SK-N-SH (cell line): ENCODE measurements around the gene CYP4F11. TPM values are rescaled to one million over a fixed set of nuclear protein-coding genes. Genes with fewer than 3 reads are reported as not detected.

ENCODE experiments used
- CTCF ChIA-PET: fragments of 300-600, 350-600 bp; formaldehyde crosslinking; extraction: SDS; loops from one replicate; lab custom pipeline; 2021; lab: Yijun Ruan, JAX
- POLR2A ChIA-PET: fragments of 350-600 bp; sonication (Branson Sonifier 250); formaldehyde crosslinking; extraction: SDS; loops from one replicate; lab custom pipeline; 2020; ENCODE audit warnings: antibody characterized with exemption, inconsistent platforms; lab: Yijun Ruan, JAX
- DNase-seq: peaks from one replicate; pipeline ENCODE4 v3.0.0; 2012
- H2AFZ ChIP-seq: fragments of 200-600 bp; sonication (generic); 2 replicates; pipeline ENCODE4 v1.8.1; 2016; ENCODE audit warnings: antibody characterized with exemption, mild to moderate bottlenecking, low read depth
- H3F3A ChIP-seq: fragments of 200-600 bp; sonication (generic); replicated peaks from 2 replicates; pipeline ENCODE3; 2016; ENCODE audit warnings: antibody characterized with exemption, mild to moderate bottlenecking; ENCODE audit not compliant: insufficient read depth
- H3K27ac ChIP-seq, 2 experiments: fragments of 200-500 bp in 1 of 2; fragments of 200-600 bp in 1 of 2; sonication (Bioruptor generic) in 1 of 2; sonication (generic), shearing (Covaris generic) in 1 of 2; 2 replicates each; pipeline versions ENCODE4 v1.5.1 to v1.6.1; 2014 to 2016; ENCODE audit warnings: low read depth in 2 of 2, inconsistent platforms in 1 of 2, low read length in 1 of 2, mild to moderate bottlenecking in 1 of 2, mixed read lengths in 1 of 2
- H3K27me3 ChIP-seq: fragments of 200-600 bp; sonication (generic), shearing (Covaris generic); 2 replicates; pipeline ENCODE4 v1.6.1; 2016; ENCODE audit warnings: mixed run types; ENCODE audit not compliant: insufficient read depth
- H3K36me3 ChIP-seq, 2 experiments: fragments of 200-500 bp in 1 of 2; fragments of 200-600 bp in 1 of 2; sonication (Bioruptor generic) in 1 of 2; sonication (generic) in 1 of 2; replicated peaks in 1 of 2; 2 replicates each; pipeline versions ENCODE3 to v1.5.1; 2014 to 2016; ENCODE audit warnings: low read length in 1 of 2, mild to moderate bottlenecking in 1 of 2; ENCODE audit not compliant: insufficient read depth in 2 of 2, control insufficient read depth in 1 of 2
- H3K4me1 ChIP-seq, 2 experiments: fragments of 200-500 bp in 1 of 2; fragments of 200-600 bp in 1 of 2; sonication (Bioruptor generic) in 1 of 2; sonication (generic), shearing (Covaris generic) in 1 of 2; 2 replicates each; pipeline versions ENCODE4 v1.5.1 to v1.6.1; 2014 to 2016; ENCODE audit warnings: low read depth in 1 of 2, low read length in 1 of 2, mixed run types in 1 of 2; ENCODE audit not compliant: insufficient read depth in 2 of 2, control insufficient read depth in 1 of 2
- H3K4me2 ChIP-seq: fragments of 200-600 bp; sonication (generic), shearing (Covaris generic); 2 replicates; pipeline ENCODE4 v1.6.1; 2017; ENCODE audit warnings: mixed run types
- H3K4me3 ChIP-seq, 2 experiments: fragments of 200-500 bp in 1 of 2; fragments of 200-600 bp in 1 of 2; sonication (Bioruptor generic) in 1 of 2; sonication (generic), shearing (Covaris generic) in 1 of 2; 2 replicates each; pipeline versions ENCODE4 v1.5.1 to v1.8.1; 2014 to 2016; ENCODE audit warnings: low read depth in 2 of 2, inconsistent platforms in 1 of 2, low read length in 1 of 2, mild to moderate bottlenecking in 1 of 2, mixed read lengths in 1 of 2, moderate library complexity in 1 of 2
- H3K79me2 ChIP-seq: fragments of 200-600 bp; sonication (generic); 2 replicates; pipeline ENCODE4 v1.8.1; 2017; ENCODE audit warnings: mild to moderate bottlenecking; ENCODE audit not compliant: insufficient read depth
- H3K9ac ChIP-seq: fragments of 200-600 bp; sonication (generic); 2 replicates; pipeline ENCODE4 v1.6.1; 2017; ENCODE audit warnings: mixed run types
- H3K9me2 ChIP-seq: fragments of 200-600 bp; sonication (generic); 2 replicates; pipeline ENCODE4 v1.6.1; 2017; ENCODE audit warnings: mixed run types
- H3K9me3 ChIP-seq: fragments of 200-600 bp; sonication (generic); 2 replicates; pipeline ENCODE4 v1.6.1; 2017; ENCODE audit warnings: mixed run types, mild to moderate bottlenecking, moderate library complexity
- H4K20me1 ChIP-seq: fragments of 200-600 bp; sonication (generic); 2 replicates; pipeline ENCODE4 v1.6.1; 2017; ENCODE audit warnings: mild to moderate bottlenecking, mixed run types; ENCODE audit not compliant: insufficient read depth
- FOXJ3 ChIP-seq: sonication (generic); formaldehyde crosslinking; IDR thresholded peaks from 2 replicates; pipeline ENCODE4 v1.5.1; 2020; ENCODE audit warnings: mild to moderate bottlenecking, missing genetic modification reagents
- FOXM1 ChIP-seq: IDR thresholded peaks from 2 replicates; pipeline ENCODE4 v1.4.0; 2012; ENCODE audit warnings: low read depth, mild to moderate bottlenecking
- GABPA ChIP-seq: IDR thresholded peaks from 2 replicates; pipeline ENCODE4 v1.4.0; 2012; ENCODE audit warnings: low read depth, mild to moderate bottlenecking
- JUND ChIP-seq: IDR thresholded peaks from 2 replicates; pipeline ENCODE4 v1.4.0; 2012
- MEF2A ChIP-seq: IDR thresholded peaks from 2 replicates; pipeline ENCODE4 v1.4.0; 2012; ENCODE audit warnings: low read depth, borderline replicate concordance
- NFIC ChIP-seq: IDR thresholded peaks from 2 replicates; pipeline ENCODE4 v1.4.0; 2012; ENCODE audit warnings: borderline replicate concordance
- NRF1 ChIP-seq: IDR thresholded peaks from 2 replicates; pipeline ENCODE4 v1.6.1; 2012; ENCODE audit warnings: low read depth, mild to moderate bottlenecking, low read length
- RAD21 ChIP-seq: IDR thresholded peaks from 2 replicates; pipeline ENCODE4 v1.6.1; 2012; ENCODE audit warnings: mild to moderate bottlenecking, low read length
- RFX5 ChIP-seq: IDR thresholded peaks from 2 replicates; pipeline ENCODE4 v1.6.1; 2012; ENCODE audit warnings: mild to moderate bottlenecking, improper control_type of control experiment, low read length
- RXRA ChIP-seq: IDR thresholded peaks from 2 replicates; pipeline ENCODE4 v1.4.0; 2012; ENCODE audit warnings: low read depth, mild to moderate bottlenecking, borderline replicate concordance
- SIN3A ChIP-seq: IDR thresholded peaks from 2 replicates; pipeline ENCODE4 v1.6.1; 2012; ENCODE audit warnings: low read depth, mild to moderate bottlenecking, low read length, moderate library complexity, borderline replicate concordance
- SMC3 ChIP-seq: IDR thresholded peaks from 2 replicates; pipeline ENCODE4 v1.6.1; 2012; ENCODE audit warnings: low read depth, low read length, improper control_type of control experiment
- TCF12 ChIP-seq: IDR thresholded peaks from 2 replicates; pipeline ENCODE4 v1.4.0; 2012
- TEAD4 ChIP-seq: IDR thresholded peaks from 2 replicates; pipeline ENCODE4 v1.4.0; 2012; ENCODE audit warnings: mild to moderate bottlenecking, borderline replicate concordance; ENCODE audit not compliant: insufficient read depth
- WGBS: methylation state at CpG from one replicate; pipeline ENCODE4 v1.1.6; 2017; ENCODE audit warnings: low lambda C conversion rate; 5-methylcytosine and 5-hydroxymethylcytosine counted together
- polyA plus RNA-seq, 3 experiments: library from polyadenylated mRNA; depleted of rRNA; stranded (reverse); fragments of >200 nt; gene quantifications; 2 replicates each; pipeline ENCODE4 v1.2.3, GENCODE V29; 2012
- TF ChIP-seq, protein P1 (sequence below): IDR thresholded peaks from 2 replicates; pipeline ENCODE4 v1.4.0; 2012; ENCODE audit warnings: low read depth, borderline replicate concordance
- TF ChIP-seq, protein P2 (sequence below): IDR thresholded peaks from 2 replicates; pipeline ENCODE4; 2012
- TF ChIP-seq, protein P3 (sequence below): IDR thresholded peaks from 2 replicates; pipeline ENCODE4 v1.6.1; 2012; ENCODE audit warnings: mild to moderate bottlenecking, low read depth, low read length, moderate library complexity

CYP4F11 gene
- polyA plus RNA-seq, 1 of the 3 experiments (the other 2 are of a cell fraction): 0.23 TPM

DNA sequence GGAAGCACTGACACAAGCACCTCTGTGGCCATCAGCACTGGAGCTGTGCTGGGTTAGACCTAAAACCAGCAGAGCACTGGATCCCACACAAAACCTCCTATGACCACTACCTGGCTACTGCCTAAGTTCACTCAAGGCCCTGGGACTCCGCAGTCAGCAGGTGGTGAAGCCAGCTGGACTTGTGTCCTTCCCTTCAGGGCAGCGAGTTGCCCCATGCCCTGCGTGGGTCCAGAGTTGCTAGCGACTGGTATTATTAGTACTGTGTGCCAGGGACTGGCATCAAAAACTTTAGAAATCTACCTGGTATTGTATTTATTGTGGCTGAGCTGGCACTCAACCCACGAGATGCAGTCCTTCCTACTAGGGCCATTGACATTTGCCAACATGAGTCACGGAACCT, 20.5 kb upstream of the CYP4F11 start:
- Histone ChIP-seq H3K27ac (no peak overlapping the region), H4K20me1 (no peaks in the 10 kb centered on the region), H3K9me2 (no peaks in the 10 kb centered on the region; the same call in 1 of the 2 replicates)
- DNase-seq: no peak
- no peak for TF ChIP-seq NFIC
- no peak for TF ChIP-seq SIN3A
- TF ChIP-seq, protein P1, sequence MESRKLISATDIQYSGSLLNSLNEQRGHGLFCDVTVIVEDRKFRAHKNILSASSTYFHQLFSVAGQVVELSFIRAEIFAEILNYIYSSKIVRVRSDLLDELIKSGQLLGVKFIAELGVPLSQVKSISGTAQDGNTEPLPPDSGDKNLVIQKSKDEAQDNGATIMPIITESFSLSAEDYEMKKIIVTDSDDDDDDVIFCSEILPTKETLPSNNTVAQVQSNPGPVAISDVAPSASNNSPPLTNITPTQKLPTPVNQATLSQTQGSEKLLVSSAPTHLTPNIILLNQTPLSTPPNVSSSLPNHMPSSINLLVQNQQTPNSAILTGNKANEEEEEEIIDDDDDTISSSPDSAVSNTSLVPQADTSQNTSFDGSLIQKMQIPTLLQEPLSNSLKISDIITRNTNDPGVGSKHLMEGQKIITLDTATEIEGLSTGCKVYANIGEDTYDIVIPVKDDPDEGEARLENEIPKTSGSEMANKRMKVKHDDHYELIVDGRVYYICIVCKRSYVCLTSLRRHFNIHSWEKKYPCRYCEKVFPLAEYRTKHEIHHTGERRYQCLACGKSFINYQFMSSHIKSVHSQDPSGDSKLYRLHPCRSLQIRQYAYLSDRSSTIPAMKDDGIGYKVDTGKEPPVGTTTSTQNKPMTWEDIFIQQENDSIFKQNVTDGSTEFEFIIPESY: no peak
- TF ChIP-seq, protein P2, sequence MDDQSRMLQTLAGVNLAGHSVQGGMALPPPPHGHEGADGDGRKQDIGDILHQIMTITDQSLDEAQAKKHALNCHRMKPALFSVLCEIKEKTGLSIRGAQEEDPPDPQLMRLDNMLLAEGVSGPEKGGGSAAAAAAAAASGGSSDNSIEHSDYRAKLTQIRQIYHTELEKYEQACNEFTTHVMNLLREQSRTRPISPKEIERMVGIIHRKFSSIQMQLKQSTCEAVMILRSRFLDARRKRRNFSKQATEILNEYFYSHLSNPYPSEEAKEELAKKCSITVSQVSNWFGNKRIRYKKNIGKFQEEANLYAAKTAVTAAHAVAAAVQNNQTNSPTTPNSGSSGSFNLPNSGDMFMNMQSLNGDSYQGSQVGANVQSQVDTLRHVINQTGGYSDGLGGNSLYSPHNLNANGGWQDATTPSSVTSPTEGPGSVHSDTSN: no peak
- TF ChIP-seq JUND: no peak
- TF ChIP-seq, protein P3, sequence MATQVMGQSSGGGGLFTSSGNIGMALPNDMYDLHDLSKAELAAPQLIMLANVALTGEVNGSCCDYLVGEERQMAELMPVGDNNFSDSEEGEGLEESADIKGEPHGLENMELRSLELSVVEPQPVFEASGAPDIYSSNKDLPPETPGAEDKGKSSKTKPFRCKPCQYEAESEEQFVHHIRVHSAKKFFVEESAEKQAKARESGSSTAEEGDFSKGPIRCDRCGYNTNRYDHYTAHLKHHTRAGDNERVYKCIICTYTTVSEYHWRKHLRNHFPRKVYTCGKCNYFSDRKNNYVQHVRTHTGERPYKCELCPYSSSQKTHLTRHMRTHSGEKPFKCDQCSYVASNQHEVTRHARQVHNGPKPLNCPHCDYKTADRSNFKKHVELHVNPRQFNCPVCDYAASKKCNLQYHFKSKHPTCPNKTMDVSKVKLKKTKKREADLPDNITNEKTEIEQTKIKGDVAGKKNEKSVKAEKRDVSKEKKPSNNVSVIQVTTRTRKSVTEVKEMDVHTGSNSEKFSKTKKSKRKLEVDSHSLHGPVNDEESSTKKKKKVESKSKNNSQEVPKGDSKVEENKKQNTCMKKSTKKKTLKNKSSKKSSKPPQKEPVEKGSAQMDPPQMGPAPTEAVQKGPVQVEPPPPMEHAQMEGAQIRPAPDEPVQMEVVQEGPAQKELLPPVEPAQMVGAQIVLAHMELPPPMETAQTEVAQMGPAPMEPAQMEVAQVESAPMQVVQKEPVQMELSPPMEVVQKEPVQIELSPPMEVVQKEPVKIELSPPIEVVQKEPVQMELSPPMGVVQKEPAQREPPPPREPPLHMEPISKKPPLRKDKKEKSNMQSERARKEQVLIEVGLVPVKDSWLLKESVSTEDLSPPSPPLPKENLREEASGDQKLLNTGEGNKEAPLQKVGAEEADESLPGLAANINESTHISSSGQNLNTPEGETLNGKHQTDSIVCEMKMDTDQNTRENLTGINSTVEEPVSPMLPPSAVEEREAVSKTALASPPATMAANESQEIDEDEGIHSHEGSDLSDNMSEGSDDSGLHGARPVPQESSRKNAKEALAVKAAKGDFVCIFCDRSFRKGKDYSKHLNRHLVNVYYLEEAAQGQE: no peak
- no peak for TF ChIP-seq TEAD4
- TF ChIP-seq RAD21: no peak
- no peak for TF ChIP-seq FOXM1
- TF ChIP-seq MEF2A: no peak
- TF ChIP-seq GABPA: no peak
- no peak for TF ChIP-seq SMC3
- TF ChIP-seq RFX5: no peak
- TF ChIP-seq RXRA: no peak
- TF ChIP-seq TCF12: no peak
- no peak for TF ChIP-seq NRF1
- TF ChIP-seq FOXJ3: no peak
- TF ChIP-seq, all 33 proteins: peak for 0
- ChIA-PET POLR2A (no interaction called here), CTCF (no interaction called here)
- no peaks in the 10 kb centered on the region for H3K9me3 ChIP-seq
- no peaks in the 10 kb centered on the region for H3K36me3 ChIP-seq
- no peak overlapping the region for H2AFZ ChIP-seq
- 5% methylated on average over 2 of the region's 6 CpGs for WGBS
- no peak overlapping the region for H3K4me2 ChIP-seq
- no peak overlapping the region for H3K4me3 ChIP-seq
- H3F3A ChIP-seq: no peaks in the 10 kb centered on the region
- H3K79me2 ChIP-seq: no peaks in the 10 kb centered on the region
- H3K4me1 ChIP-seq: no peaks in the 10 kb centered on the region
- no peaks in the 10 kb centered on the region; the same call in 1 of the 2 replicates for H3K27me3 ChIP-seq
- H3K9ac ChIP-seq: no peak overlapping the region
